ES-I3 (cell line): ENCODE results near the gene SNX18.

Experiments
- H3K36me3 ChIP-seq: 2 replicates; pipeline ENCODE4 v1.6.1; 2013; ENCODE audit warnings: mild to moderate bottlenecking, low read length, control low read depth, moderate library complexity; ENCODE audit not compliant: insufficient read depth
- H3K4me1 ChIP-seq: 2 replicates; pipeline ENCODE4 v1.6.1; 2013; ENCODE audit warnings: mild to moderate bottlenecking, control low read depth, low read length; ENCODE audit not compliant: insufficient read depth
- H3K9ac ChIP-seq: 2 replicates; pipeline ENCODE4 v1.6.1; 2013; ENCODE audit warnings: low read depth, mild to moderate bottlenecking, low read length, moderate library complexity
- H3K9me3 ChIP-seq: 2 replicates; pipeline ENCODE4 v1.6.1; 2013; ENCODE audit warnings: mild to moderate bottlenecking, low read length, moderate library complexity; ENCODE audit not compliant: control insufficient read depth, insufficient read depth

Gene SNX18

DNA sequence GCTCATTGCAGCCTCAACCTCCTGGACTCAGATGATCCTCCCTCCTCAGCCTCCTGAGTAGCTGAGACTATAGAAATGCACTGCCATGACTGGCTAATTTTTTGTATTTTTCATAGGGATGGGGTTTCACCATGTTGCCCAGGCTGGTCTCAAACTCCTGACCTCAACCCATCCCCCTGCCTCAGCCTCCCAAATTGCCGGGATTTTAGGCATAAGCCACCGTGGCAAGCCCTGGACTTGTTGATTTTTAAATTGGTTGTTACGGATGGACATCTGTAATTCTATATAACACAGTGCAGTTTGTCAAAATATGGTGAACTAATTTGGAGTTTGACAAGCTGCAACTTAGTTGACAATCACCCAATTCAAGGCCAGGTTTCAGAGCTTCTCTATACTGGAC, 22.7 kb downstream of the SNX18 start:
- no peaks in the 10 kb centered on the region for H3K9me3 ChIP-seq
- no peaks in the 10 kb centered on the region for H3K4me1 ChIP-seq
- H3K36me3 ChIP-seq: peaks cover 2% of the 10 kb centered on the region; the same call in 1 of the 2 replicates
- no peak overlapping the region for H3K9ac ChIP-seq

DNA sequence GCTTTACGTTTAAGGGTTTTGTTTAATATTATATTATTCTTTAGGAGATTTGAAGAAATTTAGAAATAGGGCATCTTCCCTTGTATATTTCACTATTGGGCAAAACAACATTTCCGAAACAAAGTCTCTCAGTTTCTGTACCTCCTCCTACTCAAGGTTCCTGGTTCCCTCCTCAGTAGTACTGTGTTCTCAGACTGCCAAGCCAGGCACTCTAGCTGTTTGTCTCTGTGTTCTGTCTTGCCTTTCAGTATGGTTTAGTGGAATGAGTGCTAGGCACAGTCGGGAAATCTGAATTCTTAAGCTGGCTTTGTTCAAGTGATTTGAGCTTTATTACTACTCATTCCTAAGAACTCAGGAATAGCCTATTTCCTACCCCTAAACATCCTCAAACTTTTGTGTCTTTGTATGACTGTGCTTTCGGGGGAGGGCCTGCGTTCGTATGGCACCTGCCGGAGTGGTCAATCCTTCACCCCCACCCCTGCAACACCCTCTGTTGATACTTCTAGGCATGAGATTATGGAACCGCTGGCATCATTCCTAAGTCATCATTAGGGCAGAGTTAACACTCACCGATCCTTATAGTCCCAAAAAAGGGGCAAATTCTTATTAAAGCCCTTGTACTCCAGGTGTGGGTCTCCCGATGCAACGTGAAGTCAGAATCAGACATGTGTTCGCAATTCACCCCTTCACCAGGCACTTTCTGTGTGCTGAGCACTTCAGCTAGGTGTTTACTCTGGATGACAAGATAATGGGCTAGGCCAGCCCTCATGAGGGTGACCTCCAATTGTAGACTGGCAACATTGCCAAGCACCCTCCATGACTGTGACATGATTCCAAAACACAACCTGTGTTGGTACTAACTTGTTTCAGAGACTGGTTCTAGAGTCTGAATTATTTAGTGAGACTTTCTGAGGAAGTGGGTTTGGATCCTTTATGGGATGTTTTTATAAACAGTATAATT, 24.5 kb downstream of the SNX18 start:
- no peaks in the 10 kb centered on the region for H3K9me3 ChIP-seq
- H3K36me3 ChIP-seq: peaks cover 2% of the 10 kb centered on the region; the same call in 1 of the 2 replicates
- H3K9ac ChIP-seq: no peak overlapping the region
- no peaks in the 10 kb centered on the region for H3K4me1 ChIP-seq

DNA sequence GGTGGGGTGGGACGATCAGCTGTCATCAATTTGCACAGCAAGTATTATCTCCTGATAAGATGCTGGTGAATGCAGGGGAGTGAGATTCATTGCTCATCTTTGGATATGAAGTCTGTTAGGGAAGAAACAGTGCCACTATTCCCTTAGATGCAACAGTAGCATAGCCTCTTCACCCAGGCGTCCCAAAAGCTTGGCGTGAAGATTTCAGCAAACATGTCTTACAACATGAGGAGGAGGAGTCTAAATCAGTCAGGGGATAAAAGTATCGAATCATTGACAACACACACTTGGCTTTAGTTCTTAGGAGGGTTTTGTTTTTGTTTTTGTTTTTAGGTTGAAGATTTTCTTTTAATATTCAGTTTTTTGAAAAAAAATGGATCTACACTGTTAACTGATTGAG, 26.5 kb downstream of the SNX18 start:
- Histone ChIP-seq H3K4me1 (no peaks in the 10 kb centered on the region), H3K9ac (no peak overlapping the region), H3K36me3 (peaks cover 2% of the 10 kb centered on the region; the same call in 1 of the 2 replicates), H3K9me3 (no peaks in the 10 kb centered on the region)

DNA sequence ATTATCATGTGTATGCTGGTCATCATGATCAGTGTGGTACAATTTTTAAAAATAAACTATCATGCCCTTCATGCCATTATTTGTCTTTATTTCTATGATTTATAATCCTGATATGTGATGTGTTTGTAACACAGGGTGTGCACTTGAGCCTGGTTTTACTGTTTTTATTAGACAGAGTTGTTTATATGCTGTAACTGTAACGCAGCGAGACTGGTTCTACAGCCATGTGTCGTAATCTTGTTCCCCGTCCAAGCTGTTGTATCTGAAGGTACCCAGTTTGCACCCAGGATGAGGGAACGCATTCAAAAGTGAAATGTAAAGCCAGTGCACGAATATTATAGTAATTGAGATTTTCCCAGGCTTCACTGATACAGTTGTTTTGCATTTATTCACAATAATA, 28.2 kb downstream of the SNX18 start:
- Histone ChIP-seq H3K9ac (no peak overlapping the region), H3K36me3 (no peaks in the 10 kb centered on the region), H3K9me3 (no peaks in the 10 kb centered on the region), H3K4me1 (no peaks in the 10 kb centered on the region)

DNA sequence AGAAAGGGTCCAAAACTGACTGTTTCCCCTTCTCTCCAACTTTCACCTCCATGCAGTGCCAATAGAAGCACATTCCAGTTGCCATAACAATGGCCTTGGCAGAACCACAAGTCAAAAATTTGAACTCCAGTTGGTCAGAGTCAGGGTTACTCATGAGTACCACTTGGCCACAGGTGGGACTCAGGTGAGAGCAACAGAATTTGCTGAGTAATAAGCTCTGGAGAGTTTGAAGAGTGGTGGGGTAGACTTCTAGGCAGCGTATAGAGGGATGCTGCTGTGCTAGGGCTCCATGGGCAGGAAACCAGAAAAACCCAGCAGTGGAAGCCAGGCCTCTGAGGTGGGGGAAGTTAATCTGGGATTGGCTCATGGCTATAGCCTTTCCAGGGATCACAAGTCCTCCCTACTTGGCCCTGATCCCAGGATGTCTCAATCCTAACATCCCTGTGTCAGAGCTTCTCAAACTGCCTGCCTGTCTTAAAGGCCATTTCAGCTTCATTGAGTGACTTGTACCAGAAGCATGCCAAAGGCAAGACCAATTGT, 30.2 kb downstream of the SNX18 start:
- Histone ChIP-seq H3K36me3 (no peaks in the 10 kb centered on the region), H3K9me3 (no peaks in the 10 kb centered on the region), H3K9ac (no peak overlapping the region), H3K4me1 (no peaks in the 10 kb centered on the region)

DNA sequence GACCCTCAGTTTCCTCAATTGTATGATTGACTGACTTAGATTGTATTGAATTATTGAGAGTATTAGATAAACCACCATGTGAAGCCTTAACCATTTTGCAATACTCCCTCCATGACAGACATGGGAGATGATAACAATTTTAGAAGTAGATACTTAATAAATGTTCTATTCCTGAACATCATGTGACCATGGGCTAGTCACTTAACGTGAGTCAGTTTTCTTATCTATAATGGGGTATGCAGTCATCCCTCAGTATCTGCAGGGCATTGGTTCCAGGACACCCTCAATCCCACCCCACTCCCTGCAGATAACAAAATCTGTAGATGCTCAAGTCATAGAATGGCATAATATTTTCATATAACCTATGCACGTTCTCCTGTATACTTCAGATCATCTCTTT, 31.0 kb downstream of the SNX18 start:
- H3K9ac ChIP-seq: no peak overlapping the region
- no peaks in the 10 kb centered on the region for H3K9me3 ChIP-seq
- no peaks in the 10 kb centered on the region for H3K4me1 ChIP-seq
- no peaks in the 10 kb centered on the region for H3K36me3 ChIP-seq

DNA sequence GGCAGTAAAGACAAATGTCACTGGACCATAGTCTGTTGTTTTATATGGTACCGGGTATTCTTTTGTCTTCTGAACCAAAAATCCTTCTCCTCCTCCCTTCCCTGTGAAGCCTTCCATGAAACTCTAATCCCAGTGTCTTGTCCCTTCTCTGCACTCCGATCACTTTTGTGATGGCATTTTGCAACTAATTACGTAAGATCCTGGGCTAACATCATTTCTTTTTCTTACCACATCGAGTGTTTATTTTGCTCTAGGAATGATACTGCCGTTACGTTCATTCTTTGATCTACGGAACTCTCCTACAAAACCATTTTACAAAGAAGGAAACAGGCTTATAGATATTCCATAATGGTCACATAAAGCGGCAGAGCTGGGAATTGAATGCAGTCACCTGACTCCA, 33.7 kb downstream of the SNX18 start:
- Histone ChIP-seq H3K36me3 (no peaks in the 10 kb centered on the region), H3K9ac (no peak overlapping the region), H3K4me1 (no peaks in the 10 kb centered on the region), H3K9me3 (no peaks in the 10 kb centered on the region)

DNA sequence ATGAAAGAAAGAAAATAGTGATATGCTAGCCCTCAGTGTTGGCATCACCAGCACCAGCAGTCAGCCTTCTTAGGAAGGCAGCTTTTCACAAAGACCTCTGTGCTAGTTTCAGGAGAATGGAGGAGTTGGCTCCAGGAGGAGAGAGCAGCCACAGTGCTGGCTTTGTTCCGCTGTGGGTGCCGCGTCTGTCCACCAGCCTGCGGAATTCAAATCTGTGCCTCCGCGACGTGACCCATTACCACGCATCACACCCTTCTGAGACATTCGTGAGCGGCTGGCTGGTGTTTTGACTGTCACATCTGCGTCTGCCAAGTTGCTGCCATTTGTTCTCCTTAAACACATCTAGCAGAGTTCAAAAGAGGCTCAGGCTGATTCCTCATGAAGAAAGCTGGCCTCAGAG, 34.4 kb downstream of the SNX18 start:
- no peak overlapping the region for H3K9ac ChIP-seq
- H3K4me1 ChIP-seq: no peaks in the 10 kb centered on the region
- H3K36me3 ChIP-seq: no peaks in the 10 kb centered on the region
- no peaks in the 10 kb centered on the region for H3K9me3 ChIP-seq

DNA sequence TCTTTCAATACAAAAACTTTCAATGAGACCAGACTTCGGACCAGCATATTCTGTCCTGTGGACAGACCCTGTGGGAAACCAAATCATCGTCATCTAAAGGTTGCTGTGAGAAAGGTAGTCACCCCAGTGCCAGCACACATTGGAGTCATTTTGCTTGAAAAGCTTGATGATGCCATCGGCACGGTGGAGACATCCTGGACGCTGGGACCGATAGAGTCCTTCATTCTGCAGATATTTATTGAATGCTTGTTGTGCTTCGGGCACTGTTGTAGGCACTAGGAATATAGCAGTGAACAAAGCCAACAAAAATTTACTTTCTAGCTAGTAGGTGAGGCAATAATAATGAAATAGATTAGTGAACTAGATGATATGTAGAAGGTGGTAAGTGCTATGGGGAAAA, 34.9 kb downstream of the SNX18 start:
- Histone ChIP-seq H3K36me3 (no peaks in the 10 kb centered on the region), H3K9me3 (no peaks in the 10 kb centered on the region), H3K4me1 (no peaks in the 10 kb centered on the region), H3K9ac (no peak overlapping the region)

DNA sequence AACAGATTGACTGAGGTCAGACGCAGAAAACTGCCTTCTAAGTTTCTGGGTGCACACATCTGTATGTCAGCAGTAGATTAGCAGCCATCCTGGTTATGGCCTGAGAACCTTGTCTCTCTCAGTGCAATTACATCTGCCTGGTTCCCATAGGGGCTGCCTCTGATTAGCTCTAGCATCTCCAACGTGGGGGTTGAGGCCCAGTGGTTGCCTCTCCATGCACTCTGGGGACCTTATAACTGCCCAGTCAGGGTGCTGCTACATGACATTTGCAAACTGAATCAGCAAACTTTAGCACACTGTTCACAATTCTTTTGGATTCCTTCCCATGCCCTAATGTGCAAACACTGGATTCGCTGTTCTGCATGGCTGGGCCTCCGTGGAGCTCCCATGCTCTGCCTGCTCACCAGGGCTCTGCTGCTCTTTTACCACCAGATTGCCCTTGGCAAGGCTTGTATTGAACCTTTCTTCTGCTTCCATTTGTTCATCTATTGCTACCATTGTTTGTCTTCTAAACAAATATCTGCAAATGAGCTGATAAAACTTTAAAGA, 36.2 kb downstream of the SNX18 start:
- Histone ChIP-seq H3K9ac (no peak overlapping the region), H3K9me3 (no peaks in the 10 kb centered on the region), H3K36me3 (no peaks in the 10 kb centered on the region)

DNA sequence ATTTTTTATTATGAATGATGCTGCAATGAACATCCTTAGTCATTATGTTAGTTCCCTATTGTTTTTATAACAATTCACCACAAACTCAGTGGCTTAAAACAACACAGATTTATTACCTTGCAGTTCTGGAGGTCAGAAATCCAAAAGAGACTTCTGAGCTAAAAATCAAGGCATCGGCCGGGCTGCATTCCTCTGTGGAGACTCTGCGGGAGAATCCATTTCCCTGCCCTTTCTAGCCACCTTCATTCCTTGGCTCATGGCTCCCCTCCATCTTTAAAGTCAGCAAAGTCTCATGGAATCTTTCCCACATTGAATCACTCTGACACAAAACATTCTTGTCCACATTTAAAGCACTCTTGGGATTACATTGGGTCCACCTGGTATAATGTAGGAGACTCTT, 38.6 kb downstream of the SNX18 start:
- Histone ChIP-seq H3K9ac (no peak overlapping the region), H3K9me3 (no peaks in the 10 kb centered on the region), H3K4me1 (no peaks in the 10 kb centered on the region), H3K36me3 (no peaks in the 10 kb centered on the region)

More for the DNA sequence above, 36.2 kb downstream of the SNX18 start:
- H3K4me1 ChIP-seq: no peaks in the 10 kb centered on the region

DNA sequence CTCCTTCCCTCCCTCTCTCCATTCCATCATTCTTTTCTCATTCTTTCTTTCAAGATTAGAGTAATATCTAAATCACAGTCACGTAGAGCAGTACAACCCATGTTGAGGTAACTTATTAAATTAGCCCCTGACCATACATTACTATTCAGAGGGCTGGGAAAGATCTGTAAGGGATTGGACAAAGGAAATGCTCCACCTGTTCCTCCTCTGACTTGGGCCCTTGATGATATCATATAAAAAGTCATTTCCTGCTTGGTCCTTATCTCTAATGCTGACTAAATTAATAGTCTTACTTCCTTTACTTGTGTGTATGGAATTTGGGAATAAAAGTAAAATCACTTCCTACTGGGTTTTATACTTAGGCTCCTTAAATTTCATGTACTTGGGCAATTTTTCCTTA, 40.8 kb downstream of the SNX18 start:
- H3K9me3 ChIP-seq: no peaks in the 10 kb centered on the region
- no peak overlapping the region for H3K9ac ChIP-seq
- no peaks in the 10 kb centered on the region for H3K36me3 ChIP-seq
- no peaks in the 10 kb centered on the region for H3K4me1 ChIP-seq

DNA sequence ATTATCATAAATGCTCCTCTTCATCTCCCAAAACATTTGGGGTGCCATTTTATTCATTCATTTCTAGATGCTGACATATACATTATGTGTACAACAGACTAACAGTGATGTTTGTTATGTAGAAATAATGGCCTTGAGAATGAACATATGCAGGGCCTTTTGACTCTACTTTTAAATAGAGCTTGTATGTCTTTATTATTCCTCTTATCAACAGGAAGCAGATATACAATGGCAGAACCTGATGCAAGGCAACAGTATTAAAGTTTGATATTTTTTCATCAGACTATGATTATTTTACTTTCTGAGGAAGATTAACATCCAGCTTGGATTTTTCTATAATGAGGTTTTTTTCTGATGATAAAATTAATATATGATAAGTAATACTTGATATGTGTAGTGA, 44.1 kb downstream of the SNX18 start:
- Histone ChIP-seq H3K9me3 (no peaks in the 10 kb centered on the region), H3K9ac (no peak overlapping the region), H3K4me1 (no peaks in the 10 kb centered on the region), H3K36me3 (no peaks in the 10 kb centered on the region)

DNA sequence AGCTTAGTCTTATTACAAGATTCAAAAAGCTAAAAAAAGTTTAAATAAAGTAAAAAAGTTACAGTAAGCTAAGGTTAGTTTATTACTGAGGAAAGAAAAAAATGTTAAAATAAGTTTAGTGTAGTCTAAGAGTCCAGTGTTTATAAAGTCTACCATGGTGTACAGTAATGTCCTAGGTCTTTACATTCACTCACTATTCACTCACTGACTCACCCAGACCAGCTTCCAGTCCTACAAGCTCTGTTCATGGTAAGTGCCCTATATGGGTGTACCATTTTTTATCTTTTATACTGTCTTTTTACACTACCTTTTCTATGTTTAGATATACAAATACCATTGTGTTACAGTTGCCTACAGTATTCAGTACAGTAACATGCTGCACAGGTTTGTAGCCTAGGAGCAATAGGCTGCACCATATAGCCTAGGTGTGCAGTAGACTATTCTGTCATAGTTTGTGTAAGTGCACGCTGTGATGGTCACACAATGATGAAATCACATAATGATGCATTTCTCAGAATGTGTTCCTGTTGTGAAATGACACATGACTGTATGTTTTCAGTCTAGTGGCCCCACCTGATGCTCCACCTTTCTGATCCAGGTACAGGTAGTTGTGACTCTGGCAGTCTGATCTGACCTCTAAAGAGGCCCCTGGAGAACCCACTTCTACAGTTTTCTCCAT, 45.7 kb downstream of the SNX18 start:
- H3K36me3 ChIP-seq: no peaks in the 10 kb centered on the region
- H3K4me1 ChIP-seq: no peaks in the 10 kb centered on the region
- H3K9ac ChIP-seq: no peak overlapping the region
- no peaks in the 10 kb centered on the region for H3K9me3 ChIP-seq
